Myocyte (in vitro differentiated cells): ENCODE measurements around the gene HNRNPA1. TPM values are rescaled to one million over a fixed set of nuclear protein-coding genes. Genes with fewer than 3 reads are reported as not detected.
"Not testable (repeated sequence)": the region's sequence is repeated elsewhere in the genome, so short reads cannot be mapped to it uniquely, and the experiment has no call there.

Experiments
- DNase-seq: peaks from one replicate; pipeline ENCODE4 v3.0.0-alpha.2; 2012; ENCODE audit warnings: low read depth
- total RNA-seq: library from RNA; depleted of rRNA; stranded (reverse); fragments of >200 nt; gene quantifications from 2 replicates; pipeline ENCODE4 v1.2.3, GENCODE V29; 2014

HNRNPA1 gene
- total RNA-seq, 1 donor from 2014 or later = 183 TPM

DNA sequence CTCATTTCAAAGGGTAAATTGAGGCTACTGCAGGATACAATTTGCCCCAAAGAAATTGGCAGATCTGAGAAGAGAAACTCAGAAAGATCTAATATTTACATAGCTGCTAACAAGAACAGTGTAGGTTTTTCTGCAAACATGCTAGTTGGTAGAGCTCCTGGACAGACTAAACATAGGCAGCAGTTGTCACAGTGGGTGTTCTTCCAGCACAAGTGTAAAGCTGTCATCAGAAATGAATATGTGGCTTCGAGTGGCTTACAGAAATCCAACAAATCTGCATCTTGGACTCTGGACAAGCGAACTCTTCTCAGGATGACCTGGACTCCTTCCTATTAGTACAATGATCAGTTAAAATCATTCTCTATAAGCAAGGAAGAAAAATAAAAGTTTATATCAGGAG is 6.5 kb upstream of the HNRNPA1 start:
- peak; percentile 50 for DNase-seq

GRCh38 chr12:54276368-54276767 is 4.2 kb upstream of the HNRNPA1 start:
- DNase-seq = no peak

GRCh38 chr12:54277823-54278276 is 2.7 kb upstream of the HNRNPA1 start:
- DNase-seq = peak; percentile 77

DNA sequence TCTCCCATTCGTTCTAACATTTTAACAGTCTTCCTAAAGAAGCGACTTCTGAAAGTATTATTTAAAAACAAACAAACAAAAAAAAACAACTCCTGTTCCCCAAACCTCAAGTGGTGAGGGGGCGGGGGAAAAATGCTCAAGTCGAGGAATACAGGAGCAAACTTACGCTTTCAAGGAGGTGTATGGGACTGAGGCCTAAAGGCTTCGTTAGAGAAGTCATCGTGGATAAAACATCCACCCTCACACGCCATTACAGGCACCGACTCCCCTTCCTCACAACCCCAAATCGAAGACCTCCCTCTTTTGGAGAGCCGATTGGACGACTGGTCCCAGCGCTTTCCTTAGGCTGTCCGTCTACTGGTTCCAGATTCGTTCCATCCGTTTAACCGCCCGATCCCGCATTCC is 1.3 kb upstream of the HNRNPA1 start:
- DNase-seq = no peak

GRCh38 chr12:54279632-54280467 is 676 bp upstream of the HNRNPA1 start, which contains the start of gene CBX5:
Gene CBX5 (minus strand): TSS chr12:54280122. CDS start chr12:54257650, 22,472 bp downstream.
- peak; percentile 100 for DNase-seq

- not testable (repeated sequence) for DNase-seq
Observed at GRCh38 chr12:54281261-54281638, 724 bp downstream of the HNRNPA1 start.

- DNase-seq = not testable (repeated sequence)
Observed at GRCh38 chr12:54281694-54282093, 1.2 kb downstream of the HNRNPA1 start.

DNA sequence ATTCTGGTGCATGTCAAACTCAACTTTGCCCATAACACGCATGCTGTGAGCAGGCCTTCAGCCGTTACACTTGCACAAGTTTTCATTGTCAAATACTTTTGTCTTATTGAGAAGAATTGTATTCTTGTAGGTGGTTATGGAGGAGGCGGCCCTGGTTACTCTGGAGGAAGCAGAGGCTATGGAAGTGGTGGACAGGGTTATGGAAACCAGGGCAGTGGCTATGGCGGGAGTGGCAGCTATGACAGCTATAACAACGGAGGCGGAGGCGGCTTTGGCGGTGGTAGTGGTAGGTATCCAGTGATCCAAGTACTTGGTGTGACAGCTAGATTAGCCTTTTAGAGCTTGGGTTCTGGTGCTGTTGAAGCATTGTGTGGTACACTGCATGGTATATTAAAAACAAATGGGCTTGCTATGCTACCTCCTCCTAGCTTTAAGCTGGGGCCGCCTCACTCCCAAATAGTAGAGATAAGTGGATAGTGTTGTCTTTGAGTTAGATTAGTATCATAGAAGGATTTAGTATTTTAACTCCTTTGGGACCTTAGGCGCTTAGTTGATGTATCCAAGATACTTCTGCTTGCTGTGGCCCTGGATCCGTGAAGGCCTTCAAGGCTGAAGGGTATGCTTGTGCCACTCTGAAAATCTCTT is 2.5 kb downstream of the HNRNPA1 start:
- DNase-seq = no peak

GRCh38 chr12:54284070-54284780 is 3.7 kb downstream of the HNRNPA1 start:
- not testable (repeated sequence) for DNase-seq

DNA sequence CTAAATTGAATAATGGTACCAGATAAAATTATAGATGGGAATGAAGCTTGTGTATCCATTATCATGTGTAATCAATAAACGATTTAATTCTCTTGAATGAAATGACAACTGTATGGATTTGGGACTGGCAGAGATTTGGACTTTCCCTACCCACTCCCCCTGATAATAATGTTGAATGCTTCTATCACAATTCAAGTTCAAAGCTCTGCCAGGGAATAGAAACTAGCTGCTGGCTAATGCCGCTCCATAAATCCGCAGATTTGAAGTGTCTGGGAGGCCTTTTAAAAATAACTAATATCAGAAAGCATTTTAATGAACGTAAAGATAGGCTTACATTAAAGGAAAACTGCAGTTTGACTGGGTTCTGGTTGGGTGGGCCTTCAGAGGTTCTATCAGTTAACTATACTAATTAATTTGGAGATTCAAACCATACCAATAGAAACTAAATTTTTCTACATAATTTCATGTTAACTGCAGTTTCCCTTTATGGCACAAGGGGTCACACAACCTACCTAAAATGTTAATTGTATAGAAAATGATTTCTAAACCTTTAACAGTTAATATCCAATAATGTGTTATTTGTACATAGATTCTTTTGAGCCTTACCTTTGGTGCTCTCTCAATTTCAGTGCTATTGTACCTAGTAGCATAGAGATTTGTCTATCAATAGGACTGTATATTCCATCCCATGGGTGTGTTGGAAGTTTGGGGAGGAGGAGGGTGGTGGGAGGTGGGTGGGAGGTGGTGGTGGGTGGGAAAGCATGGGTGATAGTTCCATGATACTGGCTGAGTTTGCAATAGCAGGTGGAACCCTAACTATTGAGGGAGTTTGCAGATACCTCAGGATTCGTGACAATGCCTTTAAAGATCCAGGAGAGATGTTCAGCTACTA is 4.9 kb downstream of the HNRNPA1 start:
- DNase-seq = no peak

DNA sequence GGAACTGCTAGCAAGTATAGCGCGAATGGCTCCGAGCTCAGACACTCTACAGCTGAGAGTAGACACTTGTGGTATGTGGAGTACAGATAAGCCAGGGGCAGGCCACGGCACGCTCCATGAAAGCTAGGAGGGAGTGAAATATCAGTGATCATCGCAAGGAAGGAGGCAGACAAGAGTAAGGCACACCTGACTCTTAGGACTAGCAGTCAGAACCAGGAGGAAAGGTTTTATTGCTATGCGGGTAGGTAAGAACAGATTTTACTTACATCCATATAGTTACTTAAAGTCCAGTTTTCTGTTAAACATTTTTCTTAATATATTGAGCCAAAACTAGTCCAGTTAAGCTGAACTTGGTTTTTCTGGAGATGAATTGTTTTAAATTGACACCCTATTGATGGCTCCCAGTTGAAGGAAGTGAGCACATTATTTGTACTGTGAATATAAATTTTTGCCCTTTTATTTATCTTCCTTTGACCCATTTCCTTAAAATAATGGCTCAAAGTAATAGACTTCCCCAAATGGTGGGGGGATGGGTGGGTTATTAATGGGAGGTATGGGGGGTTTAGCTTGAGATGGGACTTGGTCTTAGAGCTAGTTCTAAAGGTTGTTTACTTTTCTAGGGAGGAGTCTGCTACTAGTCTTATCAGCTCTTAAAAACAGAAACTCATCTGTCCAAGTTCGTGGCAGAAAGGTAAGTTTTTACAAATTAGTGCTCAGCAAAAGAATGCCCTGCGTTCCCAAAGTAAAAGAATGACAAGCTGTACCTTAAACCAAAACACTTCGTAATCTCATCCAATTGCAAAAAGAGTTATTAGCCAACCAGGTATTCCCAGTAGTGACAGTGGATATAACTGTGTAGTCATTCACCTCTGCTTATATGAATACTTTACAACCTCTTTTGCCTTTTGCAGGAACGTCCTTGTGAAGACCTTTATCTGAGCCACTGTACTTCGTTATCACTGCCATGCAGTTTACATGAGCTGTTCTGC is 5.8 kb downstream of the HNRNPA1 start:
- no peak for DNase-seq

DNA sequence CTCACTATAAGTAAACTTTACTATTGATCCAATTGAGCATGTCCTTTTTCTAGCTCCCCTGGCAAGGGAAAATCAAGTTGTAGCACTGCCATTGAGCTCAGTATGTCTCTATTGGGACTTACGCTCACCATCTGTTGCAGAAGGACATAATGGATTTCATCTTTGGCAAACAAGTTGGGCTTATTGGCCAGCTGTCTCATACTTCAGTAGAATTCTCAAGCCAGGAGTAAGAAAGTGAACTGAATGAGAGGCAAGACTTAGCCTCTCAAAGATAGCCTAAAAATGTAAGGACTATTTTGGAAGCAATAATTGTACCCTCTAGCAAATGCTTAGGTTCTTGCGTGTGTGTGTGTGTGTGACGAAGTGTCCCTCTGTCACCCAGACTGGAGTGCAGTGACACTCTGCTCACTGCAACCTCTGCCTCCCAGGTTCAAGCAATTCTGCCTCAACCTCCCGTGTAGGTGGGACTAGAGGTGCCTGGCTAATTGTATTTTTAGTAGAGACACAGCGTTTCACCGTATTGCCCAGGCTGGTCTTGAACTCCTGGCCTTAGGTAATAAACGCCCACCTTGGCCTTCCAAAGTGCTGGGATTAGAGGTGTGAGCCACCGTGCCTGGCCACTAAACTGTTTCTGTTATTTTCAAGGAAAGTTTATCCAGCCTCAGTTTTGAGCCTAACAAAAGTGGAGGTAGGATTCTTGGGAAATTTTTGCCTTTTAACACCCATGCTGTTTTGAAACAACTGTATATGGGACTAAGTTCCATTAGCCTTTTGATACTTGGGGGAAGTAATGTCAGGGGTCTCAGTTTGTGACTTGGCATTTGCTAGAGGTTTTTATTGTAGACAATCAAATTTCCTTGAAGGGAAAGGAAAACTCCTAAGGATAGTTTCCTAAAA is 7.0 kb downstream of the HNRNPA1 start:
- peak; percentile 35 for DNase-seq

- DNase-seq = no peak
Observed at GRCh38 chr12:54292083-54292930, 11.8 kb downstream of the HNRNPA1 start.

- DNase-seq = no peak
Observed at GRCh38 chr12:54292931-54293241, 12.4 kb downstream of the HNRNPA1 start.

GRCh38 chr12:54294152-54294952 is 13.8 kb downstream of the HNRNPA1 start:
- peak; percentile 62 for DNase-seq

- no peak for DNase-seq
Observed at GRCh38 chr12:54294953-54295566, 14.5 kb downstream of the HNRNPA1 start.
